PC-9 (cell line): Measurements from ENCODE around the gene OS9.
"Not testable (repeated sequence)": the region's sequence is repeated elsewhere in the genome, so short reads cannot be mapped to it uniquely, and the experiment has no call there.

ENCODE experiments used
- CTCF ChIP-seq: fragments of 200-600 bp; sonication (generic); conservative IDR thresholded peaks from 2 replicates; pipeline ENCODE4 v1.6.1; 2017; ENCODE audit warnings: mixed run types, antibody characterized with exemption, mild to moderate bottlenecking, moderate library complexity
- EZH2 ChIP-seq: fragments of 200-600 bp; sonication (generic); IDR thresholded peaks from 2 replicates; pipeline ENCODE4 v1.8.0; 2017; ENCODE audit warnings: antibody characterized with exemption, low read depth

DNA sequence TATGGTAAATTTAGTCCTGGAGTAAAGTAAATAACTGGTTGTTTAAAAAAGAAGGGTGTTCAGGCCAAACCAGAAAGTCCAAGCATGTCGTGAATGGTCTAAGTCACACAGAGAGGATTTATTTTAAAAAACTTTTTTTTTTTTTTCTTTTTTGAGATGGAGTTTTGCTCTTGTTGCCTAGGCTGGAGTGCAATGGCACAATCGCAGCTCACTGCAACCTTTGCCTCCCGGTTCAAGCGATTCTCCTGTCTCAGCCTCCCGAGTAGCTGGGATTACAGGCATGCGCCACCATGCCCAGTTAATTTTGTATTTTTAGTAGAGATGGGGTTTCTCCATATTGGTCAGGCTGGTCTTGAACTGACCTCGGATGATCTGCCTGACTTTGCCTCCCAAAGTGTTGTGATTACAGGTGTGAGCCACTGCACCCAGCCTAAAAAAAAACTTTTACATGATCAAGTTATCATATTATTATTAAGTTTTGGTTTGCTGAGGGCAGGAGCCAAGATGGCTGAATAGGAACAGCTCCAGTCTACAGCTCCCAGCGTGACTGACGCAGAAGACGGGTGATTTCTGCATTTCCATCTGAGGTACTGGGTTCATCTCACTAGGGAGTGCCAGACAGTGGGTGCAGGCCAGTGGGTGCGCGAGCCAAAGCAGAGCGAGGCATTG lies 47.8 kb upstream of the OS9 start:
- TF ChIP-seq CTCF, EZH2: not testable (repeated sequence)
